Stimulated activated CD4-positive, alpha-beta T cell treated with anti-CD3 and anti-CD28 coated beads, Interleukin-4, amount 100 ng/mL, for 48 hours (primary cell): ENCODE measurements around the gene KIF14.
A peak's percentile ranks its signal among the peaks of the same experiment; 100 is the strongest.
"Not testable (repeated sequence)": the region's sequence is repeated elsewhere in the genome, so short reads cannot be mapped to it uniquely, and the experiment has no call there.

ENCODE experiments used
- DNase-seq, 2 donors: peaks; one replicate each; pipeline ENCODE4 v3.0.0-alpha.2; 2020; ENCODE audit warnings: low read depth in 2 of 2

KIF14 gene

DNA sequence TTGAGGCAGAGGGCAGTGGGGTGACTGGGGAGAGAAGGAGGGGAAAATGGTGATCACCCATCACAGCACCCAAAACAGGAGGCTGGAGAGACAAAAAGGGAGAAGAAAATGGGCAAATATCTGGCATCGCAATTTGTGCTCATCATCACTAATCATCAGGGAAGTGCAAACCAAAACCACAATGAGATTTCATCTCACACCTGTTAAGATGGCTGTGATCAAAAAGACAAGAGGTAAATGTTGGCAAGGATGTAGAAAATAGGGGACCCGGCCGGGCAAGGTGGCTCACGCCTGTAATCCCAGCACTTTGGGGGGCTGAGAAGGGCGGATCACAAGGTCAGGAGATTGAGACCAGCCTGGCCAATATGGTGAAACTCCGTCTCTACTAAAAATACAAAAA lies 74.0 kb downstream of the KIF14 start:
- no peak for DNase-seq

DNA sequence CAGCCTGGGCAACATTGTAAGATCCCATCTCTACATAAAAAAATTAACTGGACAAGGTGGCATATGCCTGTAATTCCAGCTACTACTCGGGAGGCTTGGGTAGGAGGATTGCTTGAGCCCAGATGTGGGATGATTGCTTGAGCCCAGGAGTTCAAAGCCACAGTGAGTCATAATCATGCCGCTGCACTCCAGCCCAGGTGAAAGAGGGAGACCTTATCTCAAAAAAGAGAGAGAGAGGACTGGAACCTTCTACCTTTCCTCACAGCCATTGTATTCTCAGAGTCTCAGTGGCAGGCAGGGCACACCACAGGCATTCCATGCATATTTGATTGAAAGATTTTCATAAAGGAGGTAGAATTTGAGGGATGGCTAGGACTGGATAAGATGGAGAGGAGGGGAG lies 78.4 kb downstream of the KIF14 start:
- no peak for DNase-seq

DNA sequence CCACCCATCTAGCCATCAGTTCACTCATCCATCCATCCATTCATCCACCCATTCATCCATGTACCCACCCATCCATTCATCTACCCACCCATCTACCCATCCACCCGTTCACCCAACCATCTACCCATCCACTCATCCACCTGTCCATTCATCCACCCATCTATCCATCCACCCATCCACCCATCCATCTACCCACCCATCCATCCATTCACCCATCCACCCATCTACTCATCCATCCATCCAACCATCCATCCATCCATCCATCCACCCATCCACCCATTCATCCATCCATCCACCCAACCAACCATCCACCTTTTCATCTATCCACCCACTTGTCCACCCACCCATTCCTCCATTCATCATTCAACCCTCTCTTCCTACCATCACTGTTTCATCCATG lies 80.3 kb downstream of the KIF14 start:
- no peak for DNase-seq

DNA sequence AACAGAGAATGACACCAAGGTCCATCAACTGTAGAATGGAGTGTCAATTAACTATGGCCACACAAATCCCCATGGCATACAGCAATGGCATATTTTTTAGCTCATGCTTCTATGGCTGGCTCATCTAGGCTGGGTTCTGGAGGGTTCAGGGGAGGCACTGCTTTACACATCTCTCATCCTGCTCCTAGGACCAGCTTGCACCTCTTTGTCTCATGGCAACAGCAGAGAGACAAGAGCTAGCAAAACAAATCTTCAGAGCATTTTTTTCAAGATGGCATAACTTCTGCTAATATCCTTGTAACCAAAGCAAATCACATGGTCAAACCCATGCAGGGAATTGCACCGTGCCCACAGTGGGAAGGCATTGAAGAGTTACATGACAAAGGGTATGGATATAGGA lies 82.4 kb downstream of the KIF14 start:
- no peak for DNase-seq

DNA sequence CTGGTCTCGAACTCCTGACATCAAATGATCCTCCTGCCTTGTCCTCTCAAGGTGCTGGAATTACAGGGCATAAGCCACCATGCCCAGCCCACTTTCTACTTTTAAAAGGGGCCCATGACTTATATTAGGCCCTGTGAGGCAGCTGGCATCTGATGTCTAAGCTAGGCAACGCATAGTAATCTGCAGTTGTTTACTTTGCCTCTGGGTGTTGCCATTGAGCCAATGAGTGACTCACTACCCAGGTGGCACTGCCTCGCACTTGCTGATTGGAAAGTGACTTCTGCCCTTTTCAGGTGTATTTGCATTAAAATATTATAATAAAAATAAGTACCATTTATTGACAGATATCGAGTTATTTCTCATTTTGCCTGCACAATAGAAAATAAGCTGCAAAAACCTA lies 84.9 kb downstream of the KIF14 start:
- no peak for DNase-seq

DNA sequence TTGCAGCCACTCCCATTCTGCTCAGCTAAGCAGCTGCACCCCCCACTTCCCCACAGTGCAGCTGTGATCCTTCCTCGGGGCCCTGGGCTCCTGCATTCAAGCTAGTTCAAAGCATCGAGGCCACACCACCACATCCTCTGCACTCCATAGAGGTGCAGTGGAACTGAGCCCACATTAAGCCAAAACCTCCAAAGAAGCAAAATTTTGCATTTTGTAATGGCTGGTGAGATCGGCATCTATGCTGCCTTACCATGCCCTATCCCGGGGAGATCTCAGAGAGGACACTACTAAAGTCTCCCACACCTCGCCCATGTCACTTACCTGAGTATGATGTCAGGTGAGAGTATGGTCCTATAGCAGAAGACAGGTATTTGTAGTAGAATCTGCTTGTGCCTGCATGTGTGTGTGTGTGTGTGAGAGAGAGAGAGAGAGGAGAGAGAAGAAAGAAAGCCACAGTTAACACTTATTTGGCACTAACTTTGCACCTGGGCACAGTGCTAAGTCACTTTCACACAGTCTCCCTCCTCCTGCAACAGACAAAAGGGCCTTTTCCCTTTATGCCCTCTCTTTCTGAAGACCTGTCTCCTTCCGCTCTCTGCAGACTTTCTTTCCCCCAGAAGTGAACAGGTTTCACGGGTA lies 89.8 kb downstream of the KIF14 start:
- DNase-seq, result no peak

DNA sequence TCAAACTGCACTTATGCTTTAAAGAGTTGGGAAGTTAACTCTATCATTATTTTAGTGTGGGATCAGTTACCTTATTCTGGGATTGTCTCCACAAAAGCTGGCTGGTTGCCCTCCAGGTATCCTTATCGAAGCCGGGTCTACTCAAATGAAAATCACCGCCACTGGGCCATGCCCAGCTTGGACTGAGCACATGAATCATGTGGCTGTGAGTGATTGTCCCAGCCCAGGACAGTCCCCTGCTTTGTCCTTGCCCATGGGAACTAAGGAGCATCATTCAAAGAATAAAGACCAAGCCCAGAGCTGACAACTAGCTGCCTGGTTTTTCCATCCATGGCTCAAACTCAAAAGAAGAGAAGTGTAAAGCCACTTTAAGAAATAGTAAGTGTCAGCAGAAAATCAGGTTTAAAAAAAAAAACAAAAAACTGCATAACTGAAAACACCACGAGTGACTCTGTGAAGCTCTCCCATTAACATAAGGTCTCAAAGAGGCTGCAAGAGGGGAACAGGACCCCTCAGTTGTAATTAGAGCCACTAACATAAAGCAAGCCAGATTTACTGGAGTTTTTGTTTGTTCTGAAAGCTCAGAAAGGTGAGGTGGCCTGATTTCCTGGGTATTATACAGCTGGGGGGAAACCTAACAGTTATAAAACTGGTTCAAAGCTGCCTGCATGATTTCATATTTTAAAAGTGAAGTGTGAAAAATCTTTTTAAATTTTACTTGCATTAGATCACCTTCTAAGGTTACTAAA lies 91.5 kb downstream of the KIF14 start:
- DNase-seq, result no peak

DNA sequence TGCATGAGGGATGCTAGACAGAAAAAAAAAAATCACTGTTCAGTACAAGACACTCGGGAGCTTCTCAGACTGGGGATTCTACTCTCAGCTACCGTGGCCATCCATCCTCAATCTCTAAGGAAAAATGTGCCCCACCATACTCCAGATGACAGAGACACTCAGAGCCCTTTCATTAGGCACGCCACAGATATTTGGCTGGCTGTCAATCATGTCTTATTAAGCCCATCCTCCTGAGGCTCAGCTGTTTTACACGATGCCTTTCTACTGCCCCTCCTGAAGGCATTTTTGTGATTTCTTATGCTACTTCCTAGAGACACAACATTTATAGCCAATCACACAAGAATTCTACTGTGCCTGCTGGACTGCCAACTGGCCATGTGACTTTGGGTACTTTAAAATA lies 92.9 kb downstream of the KIF14 start:
- no peak for DNase-seq

DNA sequence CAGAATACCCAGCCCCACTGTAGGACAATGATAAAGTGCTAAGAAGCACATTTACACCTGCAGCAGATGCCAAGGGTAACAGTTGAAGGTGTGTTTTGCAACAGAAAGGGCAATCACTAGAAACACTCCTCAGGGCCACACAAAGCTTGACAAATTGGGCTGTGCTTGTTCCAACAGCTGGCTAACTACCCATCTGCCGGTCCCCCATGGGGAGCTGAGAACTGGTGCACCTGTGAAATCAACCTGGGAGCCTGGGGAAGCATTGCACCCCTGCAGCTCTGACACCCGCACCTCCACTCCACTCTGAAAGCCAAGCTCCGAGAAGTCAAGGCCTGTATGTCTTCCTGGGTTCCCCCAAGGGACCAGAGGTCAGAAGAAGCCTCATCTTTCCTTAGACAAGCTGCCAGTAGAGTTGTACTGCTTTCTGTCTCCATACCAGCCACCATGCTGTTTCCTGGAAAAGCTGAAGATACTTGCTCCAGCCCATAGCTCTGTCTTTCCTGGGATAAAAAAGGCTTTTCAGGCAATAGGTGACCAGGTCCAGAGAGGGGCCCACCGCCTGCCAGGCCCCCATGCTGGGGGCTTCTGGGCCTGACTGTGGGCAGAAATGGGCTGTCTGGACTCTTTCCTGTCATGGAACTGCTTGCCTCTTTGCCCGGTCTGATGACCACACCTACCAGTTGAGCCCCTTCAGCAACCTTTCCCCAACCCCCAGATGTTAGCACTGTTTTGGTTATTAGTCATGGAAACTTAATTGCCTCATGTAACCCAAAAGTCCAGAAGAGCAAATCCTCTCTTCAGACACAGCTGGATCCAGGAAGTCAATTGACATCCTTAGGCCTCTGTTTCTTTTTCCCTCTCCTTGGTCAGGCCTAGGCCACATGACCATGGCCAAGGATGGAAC lies 93.6 kb downstream of the KIF14 start:
- no peak for DNase-seq

DNA sequence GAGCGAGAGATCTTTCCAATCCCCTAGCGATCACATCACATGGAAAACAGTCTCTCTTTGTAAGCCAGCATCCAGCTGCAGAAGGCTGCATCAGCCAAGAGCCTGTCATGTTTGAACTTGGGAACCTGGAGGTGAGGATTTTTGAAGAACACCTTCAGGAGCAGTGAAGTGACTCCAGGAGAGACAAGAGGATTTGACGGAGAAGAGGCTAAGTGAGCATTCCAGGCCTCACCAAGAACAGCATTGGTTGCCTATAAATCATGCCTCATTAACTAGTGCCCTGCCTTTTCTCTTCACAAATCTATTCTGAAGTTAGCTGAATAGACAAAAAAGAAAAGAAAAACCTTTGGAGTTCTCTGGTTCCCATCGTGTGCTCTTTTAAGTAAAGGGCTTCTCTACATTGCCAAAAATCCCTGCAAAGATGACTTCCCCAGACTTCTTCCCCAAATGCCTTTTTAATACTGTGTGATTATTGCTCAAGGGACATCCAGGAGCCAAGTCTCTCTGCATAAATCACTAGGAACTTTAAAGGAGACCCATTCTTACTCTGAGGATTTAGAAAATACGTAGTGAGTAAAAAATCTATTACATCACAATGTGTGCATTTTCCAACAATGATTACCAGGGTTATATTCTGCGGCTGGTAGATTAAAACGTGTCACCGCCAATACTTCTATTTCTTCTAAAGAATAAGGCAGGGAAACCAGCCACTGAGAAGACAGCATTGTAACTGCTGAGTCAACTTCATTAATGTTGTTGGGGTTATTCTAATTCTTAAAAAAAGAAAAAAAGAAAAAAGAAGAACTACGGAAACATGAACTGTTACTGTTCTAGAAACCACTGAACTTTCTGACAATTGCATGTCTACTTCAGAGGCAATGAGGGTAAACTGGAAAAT lies 95.2 kb downstream of the KIF14 start:
- DNase-seq, result no peak

DNA sequence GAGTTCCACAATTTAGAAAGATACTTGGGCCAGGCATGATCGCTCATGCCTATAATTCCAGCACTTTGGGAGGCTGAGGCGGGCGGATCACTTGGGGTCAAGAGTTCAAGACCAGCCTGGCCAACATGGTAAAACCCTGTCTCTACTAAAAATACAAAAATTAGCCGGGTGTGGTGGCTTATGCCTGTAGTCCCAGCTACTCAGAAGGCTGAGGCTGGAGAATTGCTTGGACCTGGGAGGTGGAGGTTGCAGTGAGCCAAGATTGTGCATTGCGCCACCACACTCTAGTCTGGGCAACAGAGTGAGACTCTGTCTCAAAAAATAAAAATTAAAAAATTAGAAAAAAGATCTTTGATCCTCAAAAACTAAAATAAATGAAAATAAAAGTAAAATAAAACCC lies 96.0 kb downstream of the KIF14 start:
- DNase-seq, result not testable (repeated sequence)

DNA sequence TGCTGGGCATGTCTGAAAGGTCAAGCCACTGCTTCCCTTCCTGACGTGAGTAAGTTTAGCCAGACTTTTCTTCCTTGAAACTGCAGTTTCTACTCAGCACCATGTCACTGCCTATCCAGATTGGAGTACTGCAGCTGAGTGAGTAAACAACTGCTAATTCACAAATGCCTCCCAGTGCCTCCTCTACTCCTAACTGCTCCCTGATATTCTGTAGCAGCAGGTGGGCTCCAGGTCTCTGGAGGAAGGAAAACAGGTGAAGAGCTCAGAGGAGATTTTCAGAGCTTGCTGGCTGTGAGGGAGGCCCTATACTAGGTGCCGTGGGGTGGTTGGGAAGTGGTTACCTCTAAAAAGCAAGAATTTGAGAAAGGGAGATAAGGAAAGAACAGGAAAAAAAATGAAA lies 96.5 kb downstream of the KIF14 start:
- DNase-seq, result no peak

DNA sequence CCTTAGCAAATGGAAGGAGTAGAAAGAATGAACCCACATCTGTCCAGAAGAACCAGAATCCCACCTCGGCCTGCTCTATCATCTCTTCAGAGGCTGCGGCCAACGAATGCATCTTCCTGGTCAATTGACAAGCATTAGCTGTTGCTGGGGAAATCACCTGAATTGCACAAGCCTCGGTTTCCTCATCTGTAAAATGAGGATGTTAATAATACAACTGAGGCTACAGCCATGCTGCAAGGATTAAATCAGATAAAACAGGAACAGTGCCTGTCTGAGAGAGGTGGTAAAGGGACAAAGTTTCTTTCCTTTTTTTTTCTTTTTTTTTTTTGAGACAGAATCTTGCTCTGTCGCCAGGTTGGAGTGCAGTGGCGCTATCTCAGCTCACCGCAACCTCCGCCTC lies 99.8 kb downstream of the KIF14 start:
- no peak for DNase-seq

DNA sequence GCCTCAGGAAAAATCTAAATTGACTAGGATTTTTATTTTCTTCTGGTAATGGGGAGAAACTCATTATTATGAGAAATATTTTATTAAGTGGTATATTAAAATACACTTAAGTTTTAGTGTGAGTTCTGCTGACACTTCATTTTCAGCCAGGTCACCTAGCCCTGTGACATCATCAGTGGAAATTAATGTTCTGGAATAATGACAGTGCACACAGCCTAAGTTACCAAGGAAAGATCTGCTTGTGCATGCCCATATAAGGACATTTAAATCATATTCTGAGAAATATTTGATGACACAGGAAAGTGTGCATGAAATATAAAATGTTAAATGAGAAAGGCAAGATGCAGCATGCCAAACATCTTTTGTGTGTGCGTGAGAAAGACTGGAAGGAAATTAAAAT lies 102.0 kb downstream of the KIF14 start:
- no peak for DNase-seq

DNA sequence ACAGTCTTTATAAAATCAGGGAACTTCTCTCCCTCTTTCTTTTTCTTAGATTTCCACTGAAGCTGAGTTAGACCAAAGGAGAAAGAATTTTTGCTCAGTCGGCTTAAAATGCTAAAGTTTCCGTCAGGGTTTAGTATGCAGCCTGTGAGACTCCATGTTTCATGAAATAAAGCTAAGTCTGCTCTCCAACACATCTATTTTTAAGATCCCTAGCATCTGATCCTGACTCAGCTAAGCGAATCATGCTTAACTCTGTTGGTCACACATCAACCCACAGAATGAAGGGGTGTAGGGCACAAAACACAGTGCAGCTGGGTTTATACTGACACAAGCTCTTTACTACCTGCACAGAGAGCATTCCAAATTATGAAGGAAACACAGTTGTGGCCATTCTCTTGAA lies 108.4 kb downstream of the KIF14 start:
- DNase-seq, result no peak

DNA sequence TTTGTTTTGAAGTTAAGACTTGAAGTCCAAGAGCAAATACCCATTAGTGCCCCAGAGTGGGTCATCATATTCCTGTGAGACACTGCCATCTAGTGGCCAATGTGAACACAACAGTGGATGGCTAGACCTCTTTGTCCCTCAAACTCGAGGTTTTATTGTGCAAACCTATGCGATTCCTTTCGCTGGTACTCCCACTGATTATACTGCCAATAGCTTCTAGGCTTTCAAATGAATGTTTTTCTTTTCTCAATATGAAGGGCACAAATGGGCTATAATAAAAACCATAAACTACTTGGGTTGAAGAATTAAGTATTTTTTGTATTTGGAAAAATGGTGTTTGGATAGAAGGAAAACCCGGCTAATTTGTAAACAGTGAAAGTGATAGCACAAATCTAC lies 110.3 kb downstream of the KIF14 start:
- peak; percentile 44 to 55 for DNase-seq

DNA sequence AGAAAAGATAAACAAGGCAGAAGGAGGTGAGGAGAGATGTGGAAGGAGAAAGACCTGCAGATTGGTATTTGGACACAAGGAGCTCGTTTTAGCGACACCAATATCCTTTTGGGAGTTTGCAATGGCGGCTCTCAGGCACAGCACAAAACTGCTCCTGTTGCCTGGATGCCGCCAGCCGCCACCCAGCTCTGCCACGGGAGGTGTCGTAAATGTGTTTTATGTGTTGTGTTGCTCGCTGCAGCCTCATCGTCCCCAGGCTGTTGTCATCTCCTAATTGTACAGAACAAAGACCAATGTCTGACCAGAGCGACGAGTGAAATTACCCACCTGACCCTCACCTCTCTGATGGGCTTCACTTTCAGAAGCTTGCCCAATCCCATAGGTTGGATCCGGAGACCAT lies 114.1 kb downstream of the KIF14 start:
- DNase-seq, result no peak

DNA sequence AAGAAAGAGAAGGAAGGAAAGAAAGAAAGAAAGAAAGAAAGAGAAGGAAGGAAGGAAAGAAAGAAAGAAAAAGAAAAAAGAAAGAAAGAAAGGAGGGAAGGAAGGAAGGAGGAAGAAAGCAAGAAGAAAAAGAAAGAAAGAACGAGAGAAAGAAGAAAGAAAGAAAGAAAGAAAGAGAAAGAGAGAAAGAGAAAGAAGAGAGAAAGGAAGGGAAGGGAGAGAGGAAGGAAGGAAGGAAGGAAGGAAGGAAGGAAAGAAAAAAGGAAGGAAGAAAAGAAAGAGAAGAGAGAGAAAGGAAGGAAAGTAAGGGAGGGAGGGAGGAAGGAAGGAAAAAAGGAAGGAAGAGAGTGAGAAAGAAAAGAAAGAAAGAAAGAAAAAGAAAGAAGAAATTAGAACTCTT lies 115.3 kb downstream of the KIF14 start:
- no peak for DNase-seq
